Measurements from ENCODE around the gene PTRH1.

GRCh38 chr9:127730799-127731410 lies 15.4 kb upstream of the PTRH1 start:
- TF ChIP-seq CTCF (IDR thresholded peaks at IDR 0.05) (no peak), POLR2A (IDR thresholded peaks at IDR 0.05) (no peak)

Measured in body of pancreas (tissue), 4 donors.